ENCODE results near the gene MRPL10. TPM values are rescaled to one million over a fixed set of nuclear protein-coding genes. Genes with fewer than 3 reads are reported as not detected.

MRPL10 gene
- total and polyA plus RNA-seq, 11 donors = 43.8 to 79.2 (median 63.2) TPM

DNA sequence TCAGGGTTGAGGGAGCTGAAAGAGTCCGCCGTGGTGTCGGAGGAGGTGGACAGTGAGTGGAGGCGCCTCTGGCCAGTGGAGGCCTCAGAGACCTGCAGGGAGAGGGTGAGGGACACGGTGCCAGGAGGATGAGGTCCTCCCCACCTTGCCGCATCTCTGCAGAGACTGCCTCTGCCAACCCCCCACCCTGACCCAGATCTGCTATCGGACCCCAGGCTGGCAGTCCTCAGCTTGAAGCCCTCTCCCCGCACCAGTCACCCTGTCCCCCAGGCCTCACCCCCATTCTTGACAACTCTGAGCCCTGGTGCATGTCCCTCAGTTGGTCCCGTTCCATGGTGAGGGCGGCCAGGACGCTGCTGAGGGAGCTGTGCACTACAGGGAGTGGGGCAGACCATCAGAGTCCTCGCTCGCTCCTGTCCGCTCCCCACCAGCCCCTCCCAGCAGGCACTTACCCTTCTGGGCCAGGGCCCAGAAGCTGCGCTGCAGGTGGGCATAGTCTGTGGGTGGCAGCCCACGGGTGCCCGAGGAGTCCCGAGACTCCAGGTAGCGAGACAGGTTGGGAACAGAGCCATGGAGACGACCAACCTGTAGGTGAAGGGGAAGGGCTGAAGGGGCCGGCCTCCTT is 15.1 kb downstream of the MRPL10 start:
- no peaks in the 10 kb centered on the region for H3K27me3 ChIP-seq
- ATAC-seq = no peak
- DNase-seq = peak in 2 of 5 donors; percentile 18 to 39

DNA sequence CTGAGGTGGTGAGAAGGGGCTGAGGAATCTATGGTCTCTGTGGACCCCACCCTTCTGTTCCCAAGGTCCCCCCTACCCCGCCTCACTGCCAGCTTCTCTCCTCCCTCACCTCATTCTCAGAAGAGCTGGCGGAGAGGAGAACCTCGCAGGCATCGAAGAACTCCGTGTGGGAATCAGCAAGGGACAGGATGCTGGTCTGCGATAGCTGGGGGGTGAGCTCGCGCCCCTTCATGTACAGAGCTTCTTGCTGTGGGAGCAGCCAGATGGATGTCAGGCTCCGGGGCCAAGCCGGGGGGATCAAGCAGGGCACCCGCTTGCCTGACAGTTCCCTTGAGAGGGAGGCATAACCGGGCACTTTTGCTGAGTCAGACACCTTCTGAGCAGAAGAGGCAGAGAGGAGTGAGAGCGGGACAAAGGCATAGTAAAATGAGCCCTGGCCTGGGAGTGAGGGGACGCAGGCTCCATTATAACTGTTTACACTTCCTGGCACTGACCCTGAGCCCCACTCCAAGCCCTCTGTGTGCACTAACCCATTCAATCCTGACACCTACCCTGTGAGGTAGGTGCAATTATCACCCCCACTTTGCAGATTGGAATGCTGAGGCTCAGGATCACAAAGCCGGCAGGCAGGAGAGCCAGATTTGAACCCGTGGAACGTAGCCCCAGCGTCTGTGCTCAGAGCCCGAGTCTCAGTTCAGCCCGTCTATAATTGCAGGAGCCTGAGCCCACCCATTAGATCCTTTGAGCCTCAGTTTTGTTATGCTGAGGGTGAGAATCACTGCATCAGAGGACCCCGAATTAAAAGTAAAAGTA is 16.0 kb downstream of the MRPL10 start:
- intact Hi-C loops (cut with DNase I) = no loop called here
- Histone ChIP-seq H3K4me3 (no peak overlapping the region), H3K36me3 (peaks cover 0 to 92% (median 67%) of the 10 kb centered on the region in 9 donors), H3K4me1 (peaks cover 0 to 6% (median under 1%) of the 10 kb centered on the region in 12 donors), H3K27me3 (no peaks in the 10 kb centered on the region), H3K9me3 (no peaks in the 10 kb centered on the region), H3K27ac (no peak overlapping the region)
- TF ChIP-seq, protein P1, sequence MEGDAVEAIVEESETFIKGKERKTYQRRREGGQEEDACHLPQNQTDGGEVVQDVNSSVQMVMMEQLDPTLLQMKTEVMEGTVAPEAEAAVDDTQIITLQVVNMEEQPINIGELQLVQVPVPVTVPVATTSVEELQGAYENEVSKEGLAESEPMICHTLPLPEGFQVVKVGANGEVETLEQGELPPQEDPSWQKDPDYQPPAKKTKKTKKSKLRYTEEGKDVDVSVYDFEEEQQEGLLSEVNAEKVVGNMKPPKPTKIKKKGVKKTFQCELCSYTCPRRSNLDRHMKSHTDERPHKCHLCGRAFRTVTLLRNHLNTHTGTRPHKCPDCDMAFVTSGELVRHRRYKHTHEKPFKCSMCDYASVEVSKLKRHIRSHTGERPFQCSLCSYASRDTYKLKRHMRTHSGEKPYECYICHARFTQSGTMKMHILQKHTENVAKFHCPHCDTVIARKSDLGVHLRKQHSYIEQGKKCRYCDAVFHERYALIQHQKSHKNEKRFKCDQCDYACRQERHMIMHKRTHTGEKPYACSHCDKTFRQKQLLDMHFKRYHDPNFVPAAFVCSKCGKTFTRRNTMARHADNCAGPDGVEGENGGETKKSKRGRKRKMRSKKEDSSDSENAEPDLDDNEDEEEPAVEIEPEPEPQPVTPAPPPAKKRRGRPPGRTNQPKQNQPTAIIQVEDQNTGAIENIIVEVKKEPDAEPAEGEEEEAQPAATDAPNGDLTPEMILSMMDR (IDR thresholded peaks at IDR 0.05) = no peak
- no peak for TF ChIP-seq POLR2A (IDR thresholded peaks at IDR 0.05)
- DNase-seq (peak in 1 of 5 donors; percentile 6), ATAC-seq (no peak)
- WGBS, 4 donors = 91 to 97% (median 95%) methylated on average over 18 to 21 of the region's 21 CpGs

More for the DNA sequence above, 15.1 kb downstream of the MRPL10 start:
- intact Hi-C loops (cut with DNase I) = no loop called here
- no peak for TF ChIP-seq POLR2A (IDR thresholded peaks at IDR 0.05)
- TF ChIP-seq, protein P1 (IDR thresholded peaks at IDR 0.05) = no peak
- WGBS, 4 donors = 92 to 100% (median 95%) methylated on average over 6 to 21 of the region's 21 CpGs
- H3K9me3 ChIP-seq = no peaks in the 10 kb centered on the region
- H3K4me1 ChIP-seq = peaks cover 0 to 13% (median 9%) of the 10 kb centered on the region in 12 donors
- peaks cover 0 to 84% (median 67%) of the 10 kb centered on the region in 9 donors for H3K36me3 ChIP-seq
- H3K4me3 ChIP-seq = no peak overlapping the region
- H3K27ac ChIP-seq = no peak overlapping the region

DNA sequence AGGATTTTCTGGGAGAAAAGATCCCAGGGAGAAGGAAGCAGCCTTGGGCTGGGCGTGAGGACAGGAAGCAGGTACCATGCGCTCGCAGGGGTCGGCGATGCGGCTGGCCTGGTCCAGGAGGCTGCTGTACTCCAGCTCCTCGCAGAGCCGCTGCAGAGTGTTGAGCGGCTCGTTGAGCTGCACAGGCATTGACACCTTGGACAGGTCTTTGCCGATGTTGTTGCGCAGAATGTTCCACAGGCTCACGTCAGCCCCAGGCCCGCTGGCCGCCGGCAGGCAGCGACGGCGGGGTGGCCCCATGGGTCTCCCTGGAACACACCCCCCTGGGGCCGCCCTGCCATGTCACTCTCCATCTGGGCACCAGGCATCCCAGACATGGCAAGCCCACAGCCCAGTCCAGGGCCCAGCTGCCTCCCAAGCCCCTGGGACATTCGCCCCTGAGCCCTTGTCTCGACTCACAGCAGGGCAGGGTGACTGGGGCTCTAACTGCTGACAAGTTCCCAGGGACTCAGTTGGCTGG is 17.8 kb downstream of the MRPL10 start:
- no peak for ATAC-seq
- Histone ChIP-seq H3K27ac (no peak overlapping the region), H3K36me3 (peaks cover 0 to 99% (median 78%) of the 10 kb centered on the region in 9 donors), H3K9me3 (no peaks in the 10 kb centered on the region), H3K4me1 (peaks cover 0 to 4% (median 0%) of the 10 kb centered on the region in 12 donors), H3K4me3 (no peak overlapping the region), H3K27me3 (no peaks in the 10 kb centered on the region)
- TF ChIP-seq POLR2A (IDR thresholded peaks at IDR 0.05) = no peak
- TF ChIP-seq, protein P1 (IDR thresholded peaks at IDR 0.05) = no peak
- 96 to 98% (median 96%) methylated on average over 12 to 22 of the region's 22 CpGs for WGBS, 4 donors
- intact Hi-C loops (cut with DNase I) = no loop called here
- no peak for DNase-seq

DNA sequence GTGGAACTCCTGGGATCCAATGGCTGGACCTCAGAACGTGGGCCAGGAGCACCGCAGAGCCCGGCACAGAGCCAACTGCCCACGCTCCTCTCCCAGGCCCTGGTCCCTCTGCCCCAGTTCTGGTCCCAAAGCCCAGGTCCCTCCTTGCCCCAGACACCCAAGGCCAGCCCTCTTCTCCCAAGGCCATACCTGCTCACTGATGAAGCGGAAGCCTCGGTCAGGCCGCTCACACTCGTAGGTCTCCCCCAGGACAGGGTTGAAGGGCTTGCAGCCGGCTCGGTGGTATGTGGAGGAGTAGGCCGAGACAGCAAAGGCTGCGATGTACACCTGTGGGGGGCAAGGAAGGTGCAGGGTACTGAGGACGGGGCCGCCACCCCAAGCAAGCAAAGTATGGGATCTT is 18.3 kb downstream of the MRPL10 start:
- no peaks in the 10 kb centered on the region for H3K27me3 ChIP-seq
- TF ChIP-seq, protein P1 (IDR thresholded peaks at IDR 0.05) = no peak
- TF ChIP-seq POLR2A (IDR thresholded peaks at IDR 0.05) = no peak
- peaks cover 0 to 4% (median 0%) of the 10 kb centered on the region in 12 donors for H3K4me1 ChIP-seq
- no peak overlapping the region for H3K4me3 ChIP-seq
- no peaks in the 10 kb centered on the region for H3K9me3 ChIP-seq
- no peak for ATAC-seq
- H3K27ac ChIP-seq = no peak overlapping the region
- DNase-seq = peak in 2 of 5 donors; percentile 3 to 21
- peaks cover 0 to 99% (median 78%) of the 10 kb centered on the region in 9 donors for H3K36me3 ChIP-seq
- intact Hi-C loops (cut with DNase I) = no loop called here
- WGBS, 4 donors = 92 to 96% (median 95%) methylated on average over 14 of the region's 14 CpGs

Data from heart left ventricle (tissue), 16 donors.